ENCODE measurements around the gene SAPCD2. TPM values are rescaled to one million over a fixed set of nuclear protein-coding genes. Genes with fewer than 3 reads are reported as not detected.
"Not testable (repeated sequence)": the region's sequence is repeated elsewhere in the genome, so short reads cannot be mapped to it uniquely, and the experiment has no call there.

The SAPCD2 gene
- total RNA-seq, 1 donor from 2014 or later, result 15.3 TPM

GRCh38 chr9:137064027-137064879 lies 6.1 kb downstream of the SAPCD2 start:
- peak; percentile 65 for DNase-seq (ENCODE audit: low spot score, unreplicated experiment)

GRCh38 chr9:137063311-137064026 lies 6.9 kb downstream of the SAPCD2 start:
- H3K9me3 Mint-ChIP-seq (ENCODE audit: low read depth), result no peaks in the 10 kb centered on the region
- peaks cover 1% of the 10 kb centered on the region for H3K36me3 Mint-ChIP-seq (ENCODE audit: insufficient read depth)
- no peak for DNase-seq (ENCODE audit: low spot score, unreplicated experiment)
- no peak overlapping the region for H3K4me3 Mint-ChIP-seq (ENCODE audit: low read depth)
- H3K27me3 Mint-ChIP-seq, result peaks cover 12% of the 10 kb centered on the region
- TF ChIP-seq CTCF (IDR thresholded peaks at IDR 0.05; ENCODE audit: unreplicated experiment), result no peak
- H3K27ac Mint-ChIP-seq, result no peak overlapping the region
- peaks cover 3% of the 10 kb centered on the region for H3K4me1 Mint-ChIP-seq (ENCODE audit: low read depth)

More at GRCh38 chr9:137064027-137064879, 6.1 kb downstream of the SAPCD2 start:
- peaks cover 3% of the 10 kb centered on the region for H3K4me1 Mint-ChIP-seq (ENCODE audit: low read depth)
- no peak overlapping the region for H3K4me3 Mint-ChIP-seq (ENCODE audit: low read depth)
- TF ChIP-seq CTCF (IDR thresholded peaks at IDR 0.05; ENCODE audit: unreplicated experiment), result peak; percentile 84
- peaks cover 7% of the 10 kb centered on the region for H3K27me3 Mint-ChIP-seq
- H3K36me3 Mint-ChIP-seq (ENCODE audit: insufficient read depth), result peaks cover 1% of the 10 kb centered on the region
- H3K9me3 Mint-ChIP-seq (ENCODE audit: low read depth), result no peaks in the 10 kb centered on the region
- no peak overlapping the region for H3K27ac Mint-ChIP-seq

GRCh38 chr9:137062798-137063197 lies 7.6 kb downstream of the SAPCD2 start:
- not testable (repeated sequence) for H3K9me3 Mint-ChIP-seq (ENCODE audit: low read depth); H3K27ac Mint-ChIP-seq; H3K36me3 Mint-ChIP-seq (ENCODE audit: insufficient read depth); DNase-seq (ENCODE audit: low spot score, unreplicated experiment); H3K4me1 Mint-ChIP-seq (ENCODE audit: low read depth); H3K4me3 Mint-ChIP-seq (ENCODE audit: low read depth)
- peaks cover 18% of the 10 kb centered on the region for H3K27me3 Mint-ChIP-seq

- Mint-ChIP-seq H3K4me3 (ENCODE audit: low read depth) (no peak overlapping the region), H3K9me3 (ENCODE audit: low read depth) (no peaks in the 10 kb centered on the region), H3K36me3 (ENCODE audit: insufficient read depth) (peaks cover 1% of the 10 kb centered on the region), H3K27me3 (peaks cover 21% of the 10 kb centered on the region), H3K27ac (no peak overlapping the region), H3K4me1 (ENCODE audit: low read depth) (no peaks in the 10 kb centered on the region)
- no peak for TF ChIP-seq CTCF (IDR thresholded peaks at IDR 0.05; ENCODE audit: unreplicated experiment)
- no peak for DNase-seq (ENCODE audit: low spot score, unreplicated experiment)
Observed at GRCh38 chr9:137062384-137062783, 8.0 kb downstream of the SAPCD2 start.

GRCh38 chr9:137058521-137059234 lies 11.7 kb downstream of the SAPCD2 start:
- Mint-ChIP-seq H3K36me3 (ENCODE audit: insufficient read depth) (no peaks in the 10 kb centered on the region), H3K9me3 (ENCODE audit: low read depth) (no peaks in the 10 kb centered on the region), H3K4me3 (ENCODE audit: low read depth) (no peak overlapping the region), H3K4me1 (ENCODE audit: low read depth) (peaks cover 2% of the 10 kb centered on the region), H3K27me3 (peaks cover 33% of the 10 kb centered on the region), H3K27ac (no peak overlapping the region)
- DNase-seq (ENCODE audit: low spot score, unreplicated experiment), result no peak
- no peak for TF ChIP-seq CTCF (IDR thresholded peaks at IDR 0.05; ENCODE audit: unreplicated experiment)
